ENCODE results near the gene MSANTD3. TPM values are rescaled to one million over a fixed set of nuclear protein-coding genes. Genes with fewer than 3 reads are reported as not detected.

MSANTD3 gene
- total RNA-seq, 2 experiments from 2014 or later, result 16.3 to 18.3 TPM

- H3K27me3 Mint-ChIP-seq, result no peaks in the 10 kb centered on the region
- H3K36me3 Mint-ChIP-seq, result peaks cover 2% of the 10 kb centered on the region
- H3K4me1 Mint-ChIP-seq (ENCODE audit: low read depth), result no peaks in the 10 kb centered on the region
- no peak for DNase-seq
- ChIA-PET CTCF (no interaction called here), POLR2A (no interaction called here)
- H3K27ac Mint-ChIP-seq, result no peak overlapping the region
- no peaks in the 10 kb centered on the region for H3K9me3 Mint-ChIP-seq
- H3K4me3 Mint-ChIP-seq, result no peak overlapping the region
- intact Hi-C loops (cut with micrococcal nuclease), result no loop called here
Observed at GRCh38 chr9:100498592-100498991, 71.6 kb downstream of the MSANTD3 start.

GRCh38 chr9:100499460-100499859 is 72.5 kb downstream of the MSANTD3 start:
- intact Hi-C loops (cut with micrococcal nuclease), result no loop called here

GRCh38 chr9:100499866-100500265 is 72.9 kb downstream of the MSANTD3 start:
- ChIA-PET CTCF (no interaction called here), POLR2A (no interaction called here)
- Mint-ChIP-seq H3K27ac (no peak overlapping the region), H3K4me1 (ENCODE audit: low read depth) (no peaks in the 10 kb centered on the region), H3K36me3 (peaks cover 2% of the 10 kb centered on the region), H3K4me3 (no peak overlapping the region), H3K27me3 (no peaks in the 10 kb centered on the region), H3K9me3 (no peaks in the 10 kb centered on the region)
- no peak for DNase-seq
- intact Hi-C loops (cut with micrococcal nuclease), result no loop called here

More at GRCh38 chr9:100499460-100499859, 72.5 kb downstream of the MSANTD3 start:
- H3K36me3 Mint-ChIP-seq, result peaks cover 2% of the 10 kb centered on the region
- H3K9me3 Mint-ChIP-seq, result no peaks in the 10 kb centered on the region
- no peaks in the 10 kb centered on the region for H3K27me3 Mint-ChIP-seq
- POLR2A ChIA-PET, result no interaction called here
- CTCF ChIA-PET, result no interaction called here
- no peaks in the 10 kb centered on the region for H3K4me1 Mint-ChIP-seq (ENCODE audit: low read depth)
- DNase-seq, result no peak
- no peak overlapping the region for H3K4me3 Mint-ChIP-seq
- no peak overlapping the region for H3K27ac Mint-ChIP-seq

Other genes with a start within 250 kb of the MSANTD3 start
- 10 to 100 TPM; 20.3 to 20.7 TPM for gene TEX10, start 74.2 kb upstream of the MSANTD3 start, total RNA-seq
- under 1 TPM; 0.24 to 0.95 TPM for gene TMEFF1, start 46.0 kb downstream of the MSANTD3 start, total RNA-seq
- gene CAVIN4, start 150.9 kb downstream of the MSANTD3 start, total RNA-seq, result under 1 TPM; 0.07 TPM